Renal pelvis (tissue), 12 donors: ENCODE data around the gene AP5Z1. TPM values are rescaled to one million over a fixed set of nuclear protein-coding genes. Genes with fewer than 3 reads are reported as not detected.

ENCODE experiments used
- DNase-seq: peaks from one replicate; pipeline ENCODE4 v3.0.0-alpha.2; 2013
- long read RNA-seq, 16 experiments: transcript quantifications; one replicate each; lab custom pipeline, GENCODE V29; 2026
- polyA plus RNA-seq, 3 donors: library from polyadenylated mRNA; unstranded; fragments of 120-200 nt; gene quantifications; one replicate each; pipeline ENCODE4 v1.2.1, GENCODE V29; 2013; ENCODE audit not compliant: insufficient read length in 3 of 3

AP5Z1 gene, protein sequence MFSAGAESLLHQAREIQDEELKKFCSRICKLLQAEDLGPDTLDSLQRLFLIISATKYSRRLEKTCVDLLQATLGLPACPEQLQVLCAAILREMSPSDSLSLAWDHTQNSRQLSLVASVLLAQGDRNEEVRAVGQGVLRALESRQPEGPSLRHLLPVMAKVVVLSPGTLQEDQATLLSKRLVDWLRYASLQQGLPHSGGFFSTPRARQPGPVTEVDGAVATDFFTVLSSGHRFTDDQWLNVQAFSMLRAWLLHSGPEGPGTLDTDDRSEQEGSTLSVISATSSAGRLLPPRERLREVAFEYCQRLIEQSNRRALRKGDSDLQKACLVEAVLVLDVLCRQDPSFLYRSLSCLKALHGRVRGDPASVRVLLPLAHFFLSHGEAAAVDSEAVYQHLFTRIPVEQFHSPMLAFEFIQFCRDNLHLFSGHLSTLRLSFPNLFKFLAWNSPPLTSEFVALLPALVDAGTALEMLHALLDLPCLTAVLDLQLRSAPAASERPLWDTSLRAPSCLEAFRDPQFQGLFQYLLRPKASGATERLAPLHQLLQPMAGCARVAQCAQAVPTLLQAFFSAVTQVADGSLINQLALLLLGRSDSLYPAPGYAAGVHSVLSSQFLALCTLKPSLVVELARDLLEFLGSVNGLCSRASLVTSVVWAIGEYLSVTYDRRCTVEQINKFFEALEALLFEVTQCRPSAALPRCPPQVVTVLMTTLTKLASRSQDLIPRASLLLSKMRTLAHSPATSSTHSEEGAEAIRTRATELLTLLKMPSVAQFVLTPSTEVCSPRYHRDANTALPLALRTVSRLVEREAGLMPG
- 10 to 100 TPM; 23.0 to 31.6 (median 27.3) TPM for polyA plus RNA-seq
- long read RNA-seq, donor 1, transcript AP5Z1-201 (17 exons, 2,889 nt): major isoform, 7 of 13 reads
- long read RNA-seq, donor 1, partial matches to known transcripts: 5 of 13 reads
- long read RNA-seq, donor 1, other reads (novel, unspliced or antisense): 0 of 13 reads
- long read RNA-seq, donor 2, transcript AP5Z1-201 (17 exons, 2,889 nt): major isoform, 5 of 5 reads
- long read RNA-seq, donor 2, partial matches to known transcripts: 0 of 5 reads
- long read RNA-seq, donor 2, other reads (novel, unspliced or antisense): 0 of 5 reads
- long read RNA-seq, donor 3, partial matches to known transcripts: 0 of 3 reads
- long read RNA-seq, donor 3, other reads (novel, unspliced or antisense): 0 of 3 reads
- long read RNA-seq, donor 4, transcript AP5Z1-201 (17 exons, 2,889 nt): major isoform, 5 of 6 reads
- long read RNA-seq, donor 4, partial matches to known transcripts: 0 of 6 reads
- long read RNA-seq, donor 4, other reads (novel, unspliced or antisense): 0 of 6 reads
- long read RNA-seq, donor 5, partial matches to known transcripts: 0 of 1 reads
- long read RNA-seq, donor 5, other reads (novel, unspliced or antisense): 0 of 1 reads
- long read RNA-seq, donor 6, transcript AP5Z1-201 (17 exons, 2,889 nt): major isoform, 5 of 6 reads
- long read RNA-seq, donor 6, partial matches to known transcripts: 0 of 6 reads
- long read RNA-seq, donor 6, other reads (novel, unspliced or antisense): 0 of 6 reads
- long read RNA-seq, donor 7, transcript AP5Z1-201 (17 exons, 2,889 nt): major isoform, 5 of 21 reads
- long read RNA-seq, donor 7, partial matches to known transcripts: 15 of 21 reads
- long read RNA-seq, donor 7, other reads (novel, unspliced or antisense): 0 of 21 reads
- long read RNA-seq, donor 8, partial matches to known transcripts: 0 of 2 reads
- long read RNA-seq, donor 8, other reads (novel, unspliced or antisense): 0 of 2 reads
- long read RNA-seq, donor 9, transcript AP5Z1-201 (17 exons, 2,889 nt): major isoform, 9 of 23 reads
- long read RNA-seq, donor 9, partial matches to known transcripts: 11 of 23 reads
- long read RNA-seq, donor 9, other reads (novel, unspliced or antisense): 0 of 23 reads
- long read RNA-seq, donor 10, partial matches to known transcripts: 14 of 16 reads
- long read RNA-seq, donor 10, other reads (novel, unspliced or antisense): 0 of 16 reads
- long read RNA-seq, donor 11, transcript AP5Z1-201 (17 exons, 2,889 nt): major isoform, 5 of 5 reads
- long read RNA-seq, donor 11, partial matches to known transcripts: 0 of 5 reads
- long read RNA-seq, donor 11, other reads (novel, unspliced or antisense): 0 of 5 reads
- long read RNA-seq, donor 12, transcript AP5Z1-201 (17 exons, 2,889 nt): major isoform, 7 of 7 reads
- long read RNA-seq, donor 12, partial matches to known transcripts: 0 of 7 reads
- long read RNA-seq, donor 12, other reads (novel, unspliced or antisense): 0 of 7 reads
- long read RNA-seq, donor 13: 0 reads
- long read RNA-seq, donor 14, partial matches to known transcripts: 0 of 3 reads
- long read RNA-seq, donor 14, other reads (novel, unspliced or antisense): 0 of 3 reads
- long read RNA-seq, donor 15, partial matches to known transcripts: 0 of 4 reads
- long read RNA-seq, donor 15, other reads (novel, unspliced or antisense): 0 of 4 reads
- long read RNA-seq, donor 16, partial matches to known transcripts: 19 of 23 reads
- long read RNA-seq, donor 16, other reads (novel, unspliced or antisense): 0 of 23 reads

DNA sequence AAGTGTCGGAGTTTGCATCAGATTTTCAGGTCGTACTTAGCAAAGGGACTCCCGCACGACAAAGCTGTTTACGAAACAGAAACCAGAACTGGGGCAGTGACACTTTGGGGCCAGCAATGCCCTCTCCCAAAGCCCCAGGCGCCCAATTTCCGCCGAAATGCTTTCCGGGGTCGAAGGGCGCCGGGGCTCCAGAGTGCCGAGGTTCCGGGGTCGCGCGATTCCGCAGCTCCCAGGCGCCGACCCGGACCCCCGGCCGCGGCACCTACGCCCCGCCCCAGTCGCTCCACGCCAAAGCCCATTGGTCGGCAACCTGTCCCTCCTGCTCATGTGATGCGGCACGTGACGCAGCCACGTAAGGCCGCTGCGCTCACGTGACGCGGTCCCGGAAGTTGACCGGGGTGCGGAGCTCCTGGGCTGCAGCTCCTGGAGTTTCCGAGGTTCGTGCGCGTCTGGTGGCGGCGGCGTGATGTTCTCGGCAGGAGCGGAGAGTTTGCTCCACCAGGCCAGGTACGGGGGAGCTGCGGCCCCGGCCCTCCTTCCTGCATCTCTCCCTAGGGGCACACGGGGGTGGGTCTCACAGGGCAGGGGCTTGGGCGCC lies at the start of gene AP5Z1:
Gene AP5Z1 (plus strand): TSS at position 374 of the 598 bp plus-strand sequence. CDS start 93 bp downstream, at position 467.
- DNase-seq: peak; percentile 94

DNA sequence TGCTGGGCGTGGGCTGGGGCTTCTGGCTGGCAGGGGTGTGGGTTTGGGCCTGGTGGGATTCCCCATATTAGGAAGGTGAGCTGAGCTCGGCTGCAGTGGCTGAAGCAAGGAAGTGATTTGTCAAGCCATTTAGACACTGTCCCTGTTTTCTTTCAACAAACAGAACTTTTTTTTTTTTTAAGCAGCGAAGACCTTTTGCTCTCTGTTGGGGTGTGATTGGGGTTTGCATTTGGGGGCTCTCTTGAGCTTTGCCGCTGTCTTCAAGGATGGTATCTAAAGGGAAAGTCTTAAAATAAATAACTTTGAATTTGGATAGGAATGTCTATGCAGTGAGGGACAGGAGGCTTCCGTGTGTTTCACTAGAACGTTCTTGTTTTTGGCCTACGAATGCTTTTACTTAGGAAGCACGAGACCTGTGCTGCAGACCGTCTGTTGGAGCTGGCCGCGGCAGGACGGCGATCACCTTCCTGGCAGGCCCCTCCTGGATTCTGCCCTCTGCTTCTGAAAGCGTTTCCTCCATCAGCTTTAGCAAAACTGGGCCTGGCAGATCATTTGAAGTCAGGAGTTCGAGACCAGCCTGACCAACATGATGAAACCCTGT lies 49.5 kb upstream of the AP5Z1 start:
- DNase-seq: no peak

DNA sequence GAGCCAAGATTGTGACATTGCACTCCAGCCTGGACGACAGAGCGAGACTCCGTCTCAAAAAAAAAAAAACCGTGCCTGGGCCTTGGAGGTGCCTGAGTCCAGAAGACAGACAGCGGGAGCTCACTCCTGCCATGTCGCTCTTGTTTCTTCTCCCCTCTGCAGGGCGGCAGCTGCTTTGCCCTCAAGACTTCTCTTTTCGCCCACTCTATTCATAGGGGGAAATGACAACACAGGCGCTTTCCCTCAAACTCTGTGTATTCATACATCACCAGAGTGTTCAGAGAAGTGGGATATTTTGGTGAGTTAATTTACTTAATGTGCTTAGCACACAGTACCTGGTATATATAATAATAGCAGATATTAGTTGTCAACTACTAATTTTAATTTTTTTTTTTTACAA lies 48.9 kb upstream of the AP5Z1 start:
- no peak for DNase-seq

DNA sequence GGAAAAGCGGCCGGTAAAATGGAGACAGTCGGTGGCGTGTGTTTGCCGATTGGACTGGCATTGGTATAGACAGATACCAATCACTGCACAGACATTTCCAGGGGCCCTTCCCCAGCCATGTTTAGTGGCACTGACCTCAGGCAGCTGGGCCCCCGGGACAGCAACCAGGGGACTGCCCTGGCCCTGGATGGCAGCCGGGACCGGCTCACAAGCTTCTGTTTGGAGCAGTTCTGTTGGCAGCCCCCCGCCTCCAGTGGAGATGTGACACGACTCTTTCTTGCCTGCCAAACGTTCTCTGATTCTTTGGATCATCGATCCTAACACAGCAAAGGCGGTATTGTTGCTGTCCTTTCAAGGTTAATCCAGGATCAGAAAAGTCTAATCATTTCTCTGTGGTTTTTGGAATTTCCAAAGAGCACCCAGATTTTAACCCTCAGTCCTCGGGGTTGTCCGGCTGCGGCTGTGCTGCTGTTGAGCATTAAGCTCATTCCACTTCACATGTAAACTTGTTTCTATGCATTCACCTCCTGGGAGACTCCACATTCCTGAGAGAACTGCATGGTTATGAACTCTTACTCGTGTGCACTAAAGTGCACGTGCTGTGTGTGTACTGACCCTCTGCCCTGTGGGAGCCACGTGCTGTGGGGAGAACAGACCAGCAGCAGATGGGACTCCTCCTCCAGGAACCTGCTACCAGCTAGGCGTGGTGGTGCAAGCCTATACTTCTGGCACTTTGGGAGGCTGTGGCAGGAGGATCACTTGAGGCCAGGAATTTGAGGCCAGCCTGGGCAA lies 47.3 kb upstream of the AP5Z1 start:
- DNase-seq: no peak

DNA sequence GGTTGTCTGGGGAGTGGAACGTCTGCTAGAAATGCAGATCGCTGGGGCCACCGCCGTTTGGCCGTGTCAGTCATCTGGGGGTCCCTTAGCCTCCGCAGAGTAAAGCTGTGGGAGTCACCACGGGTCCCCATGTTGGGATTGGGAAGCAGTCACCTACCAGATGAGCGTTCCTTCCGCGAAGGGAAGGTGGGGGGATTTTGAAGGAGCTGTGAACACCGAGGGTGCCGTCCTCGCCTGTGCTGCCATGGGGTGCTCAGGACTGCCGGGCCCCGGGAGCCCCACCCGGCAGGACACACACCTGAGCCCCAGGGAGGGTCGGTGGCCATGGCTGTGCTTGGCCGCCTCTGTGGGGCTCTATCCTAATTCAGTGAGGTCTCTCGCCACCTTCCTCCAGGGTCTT lies 46.2 kb upstream of the AP5Z1 start:
- no peak for DNase-seq

DNA sequence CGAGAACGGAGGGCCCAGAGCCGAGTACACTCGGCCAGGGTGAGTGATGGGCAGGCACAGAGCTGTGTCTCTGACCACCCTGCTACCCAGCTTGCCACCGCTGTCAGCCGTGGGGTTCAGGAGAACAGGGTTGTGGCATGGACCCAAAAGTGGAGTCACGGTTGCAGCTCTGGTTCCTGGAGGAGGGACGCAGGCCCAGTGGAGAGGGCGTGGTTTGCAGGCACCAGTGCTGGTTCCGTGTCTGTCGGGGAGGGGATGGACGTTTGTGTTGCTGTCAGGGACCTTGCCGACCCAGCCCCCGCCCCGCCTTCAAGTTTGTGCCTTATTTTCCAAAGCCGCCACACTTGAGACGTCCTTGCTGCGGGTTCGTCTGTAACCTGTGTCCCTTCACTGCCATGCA lies 45.1 kb upstream of the AP5Z1 start:
- DNase-seq: no peak

DNA sequence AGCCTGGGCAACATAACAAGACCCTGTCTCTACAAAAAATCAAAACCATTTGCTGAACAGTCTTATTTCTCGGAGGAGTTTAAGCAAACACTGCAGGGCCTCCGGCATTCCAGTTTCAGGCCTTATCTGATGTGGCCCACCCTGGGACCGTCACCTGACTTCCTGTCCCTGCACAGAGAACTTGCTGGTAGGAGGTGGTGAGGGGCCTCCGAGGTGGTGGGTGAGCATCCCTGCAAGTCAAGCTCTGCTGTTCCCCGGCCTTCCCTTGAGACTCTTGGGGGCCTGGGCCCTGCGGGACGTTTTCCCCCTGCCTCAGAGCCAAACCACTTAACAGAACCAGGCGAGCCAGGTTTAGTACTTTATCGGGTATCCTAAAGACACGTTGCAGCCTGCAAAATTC lies 44.5 kb upstream of the AP5Z1 start:
- DNase-seq: no peak

DNA sequence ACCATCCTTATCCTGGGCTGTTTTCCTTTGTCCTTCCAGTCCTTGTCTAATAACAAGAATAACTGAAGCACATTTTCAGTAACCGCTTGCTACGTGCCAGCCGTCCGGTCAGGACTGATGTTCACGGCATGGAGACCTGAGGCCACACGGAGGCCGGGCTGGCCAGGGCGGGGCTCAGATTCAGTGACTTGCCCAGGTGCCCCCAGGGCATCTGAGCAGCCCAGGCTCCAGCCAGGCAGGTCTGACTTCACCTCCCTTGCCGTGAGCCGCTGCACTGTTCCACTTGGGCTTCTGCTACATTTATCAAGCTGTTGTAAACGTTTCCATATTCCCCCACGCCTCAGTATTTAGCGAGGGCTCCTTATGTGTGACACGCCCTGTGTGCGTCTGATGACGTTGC lies 43.6 kb upstream of the AP5Z1 start:
- no peak for DNase-seq

DNA sequence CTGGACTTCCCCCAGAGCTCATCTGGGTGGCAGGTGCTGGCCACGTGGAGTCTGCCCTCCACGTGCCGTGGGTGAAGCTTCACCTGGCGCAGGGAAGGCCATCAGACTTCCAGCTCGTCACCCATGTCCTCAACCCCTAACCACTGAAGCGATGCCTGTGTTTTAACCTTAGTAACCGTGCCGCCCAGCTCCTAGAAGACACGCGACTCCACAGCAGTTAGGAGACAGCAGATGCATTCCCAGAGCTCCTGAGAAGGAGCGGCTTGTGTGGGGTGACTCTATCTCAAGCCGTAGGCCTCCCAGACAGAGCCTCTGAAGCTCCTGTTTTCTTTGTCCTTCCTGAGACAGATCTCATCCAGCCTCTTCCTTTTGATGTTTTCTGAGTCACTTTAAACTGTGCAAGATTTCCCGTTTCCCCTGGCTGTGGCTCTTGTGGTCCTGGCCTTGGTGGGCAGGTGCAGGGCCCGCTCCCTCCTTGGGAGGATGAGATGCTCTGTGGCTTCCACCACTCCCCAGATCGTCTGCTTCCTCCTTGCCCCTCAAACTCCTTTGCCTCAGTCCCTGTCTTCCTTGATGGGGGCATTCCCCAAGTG lies 41.4 kb upstream of the AP5Z1 start:
- DNase-seq: no peak

DNA sequence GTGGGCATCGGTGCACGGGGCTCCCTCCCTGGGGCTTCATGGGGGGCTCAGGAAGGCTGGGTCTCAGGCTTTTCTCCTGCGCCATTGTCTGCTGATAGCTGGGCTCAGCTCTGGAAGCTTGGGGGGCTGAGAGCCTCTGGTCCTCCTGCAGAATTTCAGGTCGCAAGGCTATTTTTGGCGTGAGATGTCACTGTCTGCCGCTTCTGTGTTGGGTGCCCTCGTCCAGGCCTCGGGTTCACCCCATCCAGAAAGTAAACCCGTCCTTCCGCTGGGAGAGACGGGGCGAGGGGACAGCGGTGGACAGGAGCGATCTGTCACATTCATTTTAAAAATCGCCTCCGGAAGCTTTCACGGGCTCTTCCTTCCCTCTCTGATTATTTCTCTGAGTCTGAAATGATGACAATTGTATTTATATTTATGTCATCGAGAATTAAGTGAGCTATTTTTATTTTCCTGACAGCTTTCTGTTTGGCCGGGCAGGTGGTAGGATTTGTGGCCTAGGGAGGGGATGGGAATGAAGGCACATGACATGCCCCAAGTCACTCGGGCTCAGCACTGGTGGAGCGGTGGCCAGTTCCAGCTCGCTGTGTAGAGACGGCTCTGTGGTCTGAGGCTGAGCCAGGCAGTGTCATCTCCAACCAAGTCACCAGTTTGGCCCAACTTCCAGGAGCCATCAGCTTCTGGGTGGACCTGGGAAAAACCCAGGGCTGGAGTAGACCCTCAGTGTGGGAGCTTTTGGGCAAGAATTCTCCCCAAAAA lies 40.7 kb upstream of the AP5Z1 start:
- DNase-seq: no peak

DNA sequence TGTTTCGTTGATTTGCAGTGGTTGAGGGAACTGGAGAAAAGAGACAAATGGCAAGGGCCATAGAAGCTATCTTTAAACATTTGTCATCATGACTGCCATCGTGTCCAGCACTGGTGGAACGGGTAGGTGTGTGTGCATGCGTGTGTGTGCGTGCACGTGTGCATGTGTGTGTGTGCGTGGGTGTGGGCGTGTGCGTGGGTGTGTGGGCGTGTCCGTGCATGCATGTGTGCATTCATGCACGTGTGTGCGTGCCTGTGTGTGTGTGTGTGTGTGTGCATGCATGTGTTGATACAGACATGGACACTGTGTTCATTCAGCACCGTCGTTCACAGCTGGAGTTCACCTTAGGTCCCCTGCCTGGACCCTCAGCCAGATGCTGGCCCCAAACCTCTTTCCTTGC lies 38.1 kb upstream of the AP5Z1 start:
- no peak for DNase-seq

DNA sequence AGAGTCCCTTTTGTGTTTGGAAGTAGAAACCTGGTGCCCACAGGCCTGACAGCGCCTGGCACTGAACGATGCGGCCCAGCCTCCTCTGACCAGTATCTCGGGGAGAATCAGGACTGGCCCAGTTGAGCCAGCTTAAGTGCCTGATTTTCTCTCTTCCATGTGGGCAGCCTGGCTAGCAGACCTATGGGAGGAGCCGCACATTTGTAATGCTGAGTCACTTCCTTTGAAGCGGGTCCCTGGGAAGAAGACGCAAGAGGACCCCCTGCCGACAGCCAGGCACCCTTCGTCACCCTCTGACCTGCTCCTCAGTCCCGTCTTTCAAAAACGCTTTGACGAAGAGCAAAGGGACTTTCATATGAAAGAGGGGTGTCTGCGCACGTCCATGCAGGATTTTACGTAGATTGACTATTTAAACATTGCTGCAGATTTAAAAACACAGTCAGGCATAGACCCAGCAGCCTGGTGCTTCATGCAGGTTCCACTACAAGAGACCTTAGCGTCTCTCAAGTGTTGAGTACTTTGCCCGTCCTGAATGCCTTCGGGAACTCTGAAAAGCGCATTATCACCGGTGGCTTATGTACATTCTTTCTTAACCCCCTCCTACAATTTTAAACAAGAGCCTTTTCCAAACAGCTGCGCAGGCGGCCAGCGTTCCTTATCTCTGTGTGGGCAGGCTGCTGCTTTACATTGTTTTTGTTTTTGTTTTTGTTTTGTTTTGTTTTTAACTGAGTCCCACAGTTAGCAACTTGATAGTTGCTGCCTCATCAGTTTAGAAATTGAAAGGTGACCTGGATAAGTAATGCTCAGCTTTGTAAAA lies 36.5 kb upstream of the AP5Z1 start:
- DNase-seq: no peak

DNA sequence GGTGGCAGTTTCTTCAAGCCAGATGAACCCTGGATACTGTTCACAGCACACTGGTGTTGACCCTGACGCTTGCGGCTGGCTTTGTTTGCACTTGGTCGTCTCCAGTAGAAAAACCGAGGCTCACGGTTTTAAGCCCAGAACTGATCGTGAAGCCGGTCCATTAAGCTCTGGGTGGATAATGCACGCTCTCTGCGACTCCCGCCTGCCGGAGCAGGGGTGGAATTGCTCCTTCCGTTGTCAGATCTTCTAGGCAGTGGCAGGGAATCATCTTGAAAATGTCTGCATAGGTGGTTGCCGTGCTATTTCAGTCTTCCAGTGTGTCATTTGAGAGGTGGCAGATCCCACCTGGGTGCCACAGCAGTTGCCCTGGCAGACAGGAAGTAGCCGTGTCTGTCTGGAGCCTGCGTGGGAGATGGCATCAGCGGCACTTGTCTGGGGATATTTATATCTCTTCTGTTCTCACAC lies 35.9 kb upstream of the AP5Z1 start:
- DNase-seq: no peak

DNA sequence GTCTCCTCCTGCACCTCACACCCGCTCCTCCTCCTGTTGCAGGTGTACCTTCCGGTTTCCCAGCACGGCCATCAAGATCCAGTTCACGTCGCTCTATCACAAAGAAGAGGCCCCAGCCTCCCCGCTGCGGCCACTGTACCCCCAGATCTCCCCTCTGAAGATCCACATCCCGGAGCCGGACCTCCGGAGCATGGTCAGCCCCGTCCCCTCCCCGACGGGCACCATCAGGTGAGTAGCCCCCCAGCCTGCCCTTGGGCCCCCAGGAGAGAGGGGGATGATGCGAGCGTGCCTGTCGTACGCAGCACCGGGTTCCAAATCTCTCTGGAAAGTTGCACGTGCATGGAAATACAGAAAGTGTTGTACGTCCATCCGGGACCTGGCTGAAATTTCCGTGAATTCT lies 34.6 kb upstream of the AP5Z1 start:
- DNase-seq: no peak

DNA sequence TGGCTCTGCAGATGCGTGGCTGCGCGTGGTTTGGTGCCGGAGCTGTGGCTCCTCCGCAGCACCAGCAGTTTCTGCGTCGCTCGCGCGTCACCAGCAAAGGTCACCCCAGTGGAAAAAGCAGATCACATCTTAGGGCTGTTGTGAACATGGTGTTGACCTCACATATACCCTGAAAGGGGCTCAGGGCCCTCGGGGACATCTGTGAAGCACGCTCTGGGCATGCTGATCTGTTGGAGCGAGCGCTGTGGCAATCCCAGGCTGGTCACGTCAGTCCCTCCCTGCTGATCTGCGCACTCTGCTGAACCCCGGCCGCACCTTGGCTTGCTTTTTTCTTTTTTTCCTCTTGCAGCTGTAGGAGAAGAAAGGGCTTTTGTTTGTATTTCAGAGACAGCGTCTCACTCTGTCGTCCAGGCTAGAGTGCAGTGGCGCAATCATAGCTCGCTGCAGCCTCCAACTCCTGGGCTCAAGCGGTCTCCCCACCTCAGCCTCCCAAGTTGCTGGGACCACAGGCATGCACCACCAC lies 33.3 kb upstream of the AP5Z1 start:
- DNase-seq: no peak
